Hepatocyte (in vitro differentiated cells): Measurements from ENCODE around the gene MRPS18B. TPM values are rescaled to one million over a fixed set of nuclear protein-coding genes. Genes with fewer than 3 reads are reported as not detected.
A peak's percentile ranks its signal among the peaks of the same experiment; 100 is the strongest.

Source experiments
- DNase-seq: peaks from one replicate; pipeline ENCODE4 v3.0.0-alpha.2; 2016; ENCODE audit warnings: low spot score
- H2AFZ ChIP-seq: fragments of 200-600 bp; sonication (generic); 2 replicates; pipeline ENCODE4 v1.6.0; 2016; ENCODE audit warnings: antibody characterized with exemption, mild to moderate bottlenecking
- H3K27ac ChIP-seq: fragments of 200-600 bp; sonication (generic); 2 replicates; pipeline ENCODE4 v1.5.1; 2016; ENCODE audit warnings: mild to moderate bottlenecking
- H3K27me3 ChIP-seq: fragments of 200-600 bp; sonication (generic); 2 replicates; pipeline ENCODE4 v1.6.1; 2016
- H3K36me3 ChIP-seq: fragments of 200-600 bp; sonication (generic); replicated peaks from 2 replicates; pipeline ENCODE4 v1.5.1; 2016; ENCODE audit warnings: low read depth; ENCODE audit not compliant: insufficient read depth
- H3K4me1 ChIP-seq: fragments of 200-600 bp; sonication (generic); 2 replicates; pipeline ENCODE4 v1.5.1; 2016; ENCODE audit warnings: mild to moderate bottlenecking, moderate library complexity; ENCODE audit not compliant: insufficient read depth
- H3K4me2 ChIP-seq: fragments of 200-600 bp; sonication (generic); 2 replicates; pipeline ENCODE4 v1.6.0; 2016
- H3K4me3 ChIP-seq: fragments of 200-600 bp; sonication (generic); 2 replicates; pipeline ENCODE4 v1.5.1; 2016; ENCODE audit warnings: mild to moderate bottlenecking
- H3K79me2 ChIP-seq: fragments of 200-600 bp; sonication (generic); 2 replicates; pipeline ENCODE4 v1.6.0; 2017; ENCODE audit warnings: mild to moderate bottlenecking
- H3K9me2 ChIP-seq: fragments of 200-600 bp; sonication (generic); replicated peaks from 2 replicates; pipeline ENCODE4 v1.6.0; 2017; ENCODE audit warnings: mild to moderate bottlenecking; ENCODE audit not compliant: insufficient read depth
- H3K9me3 ChIP-seq: fragments of 200-600 bp; sonication (generic); 2 replicates; pipeline ENCODE4 v1.5.1; 2016; ENCODE audit warnings: low read depth, mild to moderate bottlenecking
- H4K20me1 ChIP-seq: fragments of 200-600 bp; sonication (generic); 2 replicates; pipeline ENCODE4 v1.6.0; 2016; ENCODE audit warnings: mild to moderate bottlenecking; ENCODE audit not compliant: insufficient read depth, poor library complexity, severe bottlenecking
- EZH2 ChIP-seq: fragments of 200-600 bp; sonication (generic); IDR thresholded peaks from 2 replicates; pipeline ENCODE4 v1.6.1; 2016; ENCODE audit warnings: antibody characterized with exemption, mild to moderate bottlenecking, borderline replicate concordance
- EZH2phosphoT487 ChIP-seq: fragments of 200-600 bp; sonication (generic); IDR thresholded peaks from one replicate; pipeline ENCODE4 v1.6.1; 2018; ENCODE audit warnings: antibody characterized with exemption, mild to moderate bottlenecking, low read depth, moderate library complexity; ENCODE audit not compliant: unreplicated experiment, severe bottlenecking
- WGBS: methylation state at CpG from one replicate; pipeline ENCODE4 v1.1.6; 2016; ENCODE audit warnings: low lambda C conversion rate; ENCODE audit errors: missing lambda C conversion rate; 5-methylcytosine and 5-hydroxymethylcytosine counted together
- polyA plus RNA-seq: library from polyadenylated mRNA; unstranded; fragments of >200 nt; fragmentation: Nextera tagmentation; extraction: Ambion mirVana; gene quantifications from 2 replicates; pipeline ENCODE4 v1.2.1, GENCODE V29; 2016
- total RNA-seq: library from RNA; depleted of rRNA; stranded (reverse); fragments of >200 nt; gene quantifications from 2 replicates; pipeline ENCODE4 v1.2.3, GENCODE V29; 2014
- TF ChIP-seq, protein P1 (sequence below): fragments of 200-600 bp; sonication (generic); IDR thresholded peaks from 2 replicates; pipeline ENCODE4 v1.5.1; 2016; ENCODE audit warnings: antibody characterized with exemption, mild to moderate bottlenecking; ENCODE audit not compliant: poor library complexity

The MRPS18B gene
- total and polyA plus RNA-seq, 2 experiments from 2014 or later, result 38.7 to 59.4 TPM

DNA sequence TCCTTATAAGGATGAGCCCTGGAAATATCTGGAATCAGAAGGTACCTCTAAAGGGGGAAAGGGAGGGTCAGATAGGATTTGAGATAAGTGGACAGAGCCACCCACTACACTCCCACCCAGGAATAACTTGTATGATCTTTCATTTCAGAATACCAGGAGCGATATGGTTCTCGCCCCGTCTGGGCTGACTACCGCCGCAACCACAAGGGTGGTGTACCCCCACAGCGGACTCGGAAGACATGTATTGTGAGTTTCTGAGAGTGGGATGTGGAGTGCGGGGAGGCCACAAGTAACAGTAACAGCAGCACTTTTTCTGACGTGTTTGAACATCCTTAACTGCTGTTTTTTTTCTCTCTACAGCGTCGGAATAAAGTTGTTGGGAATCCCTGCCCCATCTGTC, 1.9 kb downstream of the MRPS18B start:
- DNase-seq, result no peak
- Histone ChIP-seq H3K4me3 (no peak overlapping the region), H3K4me1 (peaks cover 6% of the 10 kb centered on the region), H2AFZ (no peak overlapping the region), H3K36me3 (peaks cover 6% of the 10 kb centered on the region), H3K4me2 (peak overlapping the region; percentile 81), H3K27ac (peak overlapping the region; percentile 91), H3K9me2 (no peaks in the 10 kb centered on the region), H4K20me1 (peaks cover 2% of the 10 kb centered on the region), H3K27me3 (no peaks in the 10 kb centered on the region), H3K9me3 (no peaks in the 10 kb centered on the region), H3K79me2 (peaks cover 34% of the 10 kb centered on the region)
- TF ChIP-seq EZH2phosphoT487 (no peak), EZH2 (no peak)
- TF ChIP-seq, protein P1, sequence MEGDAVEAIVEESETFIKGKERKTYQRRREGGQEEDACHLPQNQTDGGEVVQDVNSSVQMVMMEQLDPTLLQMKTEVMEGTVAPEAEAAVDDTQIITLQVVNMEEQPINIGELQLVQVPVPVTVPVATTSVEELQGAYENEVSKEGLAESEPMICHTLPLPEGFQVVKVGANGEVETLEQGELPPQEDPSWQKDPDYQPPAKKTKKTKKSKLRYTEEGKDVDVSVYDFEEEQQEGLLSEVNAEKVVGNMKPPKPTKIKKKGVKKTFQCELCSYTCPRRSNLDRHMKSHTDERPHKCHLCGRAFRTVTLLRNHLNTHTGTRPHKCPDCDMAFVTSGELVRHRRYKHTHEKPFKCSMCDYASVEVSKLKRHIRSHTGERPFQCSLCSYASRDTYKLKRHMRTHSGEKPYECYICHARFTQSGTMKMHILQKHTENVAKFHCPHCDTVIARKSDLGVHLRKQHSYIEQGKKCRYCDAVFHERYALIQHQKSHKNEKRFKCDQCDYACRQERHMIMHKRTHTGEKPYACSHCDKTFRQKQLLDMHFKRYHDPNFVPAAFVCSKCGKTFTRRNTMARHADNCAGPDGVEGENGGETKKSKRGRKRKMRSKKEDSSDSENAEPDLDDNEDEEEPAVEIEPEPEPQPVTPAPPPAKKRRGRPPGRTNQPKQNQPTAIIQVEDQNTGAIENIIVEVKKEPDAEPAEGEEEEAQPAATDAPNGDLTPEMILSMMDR, result no peak
- WGBS, result over 99% methylated on average over 11 of the region's 11 CpGs

DNA sequence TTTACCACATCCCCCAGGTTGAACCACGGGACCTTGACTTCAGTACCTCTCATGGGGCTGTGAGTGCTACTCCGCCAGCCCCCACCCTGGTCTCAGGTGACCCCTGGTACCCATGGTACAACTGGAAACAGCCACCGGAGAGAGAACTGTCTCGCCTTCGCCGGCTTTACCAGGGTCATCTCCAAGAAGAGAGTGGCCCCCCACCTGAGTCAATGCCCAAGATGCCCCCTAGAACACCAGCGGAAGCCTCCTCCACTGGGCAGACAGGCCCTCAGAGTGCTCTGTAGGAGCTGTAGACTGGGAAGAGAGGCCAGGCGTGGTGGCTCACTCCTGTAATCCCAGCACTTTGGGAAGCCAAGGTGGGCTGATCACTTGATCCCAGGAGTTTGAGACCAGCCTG, 7.9 kb downstream of the MRPS18B start:
- DNase-seq, result no peak
- Histone ChIP-seq H4K20me1 (no peaks in the 10 kb centered on the region), H3K27me3 (no peaks in the 10 kb centered on the region), H3K4me1 (peaks cover 6% of the 10 kb centered on the region), H3K4me3 (no peak overlapping the region), H3K36me3 (no peaks in the 10 kb centered on the region), H2AFZ (no peak overlapping the region), H3K27ac (peak overlapping the region; percentile 95), H3K9me3 (no peaks in the 10 kb centered on the region), H3K9me2 (no peaks in the 10 kb centered on the region), H3K4me2 (no peak overlapping the region), H3K79me2 (peaks cover 23% of the 10 kb centered on the region)
- 95% methylated on average over 8 of the region's 8 CpGs for WGBS
- TF ChIP-seq EZH2 (no peak), EZH2phosphoT487 (no peak)
- TF ChIP-seq, protein P1, result no peak

DNA sequence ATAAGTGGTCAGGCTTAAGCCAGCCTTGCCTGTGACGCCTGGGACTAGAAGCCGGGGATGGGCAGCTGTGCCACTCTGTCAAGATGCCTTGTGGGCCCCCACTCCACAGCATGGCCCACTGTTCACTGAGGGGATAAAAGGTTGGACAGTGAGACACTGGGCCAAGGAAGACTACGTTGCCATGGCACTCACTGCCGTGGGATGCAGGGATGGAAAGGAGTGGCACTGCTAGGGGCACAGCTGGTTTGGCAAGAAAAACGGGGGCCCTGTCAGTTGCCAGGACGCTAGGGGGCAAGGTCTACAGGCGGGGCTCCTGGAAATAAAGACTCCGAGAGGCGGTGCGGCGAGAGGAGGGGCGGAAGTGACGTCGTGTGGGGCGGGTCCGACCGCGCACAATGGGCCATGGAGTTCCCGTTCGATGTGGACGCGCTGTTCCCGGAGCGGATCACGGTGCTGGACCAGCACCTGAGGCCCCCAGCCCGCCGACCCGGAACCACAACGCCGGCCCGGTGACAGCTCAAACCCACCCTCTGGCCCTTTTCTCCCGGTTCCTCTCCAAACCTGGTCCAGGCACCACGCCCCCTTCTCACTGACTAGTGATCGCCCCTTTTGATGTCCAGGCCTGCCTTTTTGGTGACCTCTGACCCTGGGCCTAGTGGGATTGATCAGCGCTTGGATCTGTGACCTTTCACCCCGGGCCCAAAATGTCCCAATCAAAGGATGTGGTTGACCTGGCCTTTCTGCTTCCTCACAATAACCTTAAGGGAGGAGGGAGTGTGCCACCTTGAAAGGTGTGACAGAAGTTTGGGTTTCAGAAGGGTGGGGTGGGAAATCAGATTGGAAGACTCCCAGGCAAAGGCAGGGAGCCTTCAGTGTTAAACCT, 9.1 kb downstream of the MRPS18B start, which contains the start of gene ATAT1:
Gene ATAT1 (plus strand): TSS at position 391 of the 883 bp plus-strand sequence.
- peak within 1 kb of the TSS; percentile 90 for H3K4me2 ChIP-seq
- no peaks in the 10 kb centered on the region for H3K9me2 ChIP-seq
- peak within 1 kb of the TSS; percentile 59 for H2AFZ ChIP-seq
- no peak for TF ChIP-seq EZH2
- TF ChIP-seq, protein P1, result peak; percentile 46
- DNase-seq, result peak; percentile 93
- no peaks in the 10 kb centered on the region for H3K9me3 ChIP-seq
- WGBS, result 6% methylated on average over 28 of the region's 36 CpGs
- H3K79me2 ChIP-seq, result peaks cover 23% of the 10 kb centered on the region
- H4K20me1 ChIP-seq, result no peaks in the 10 kb centered on the region
- no peaks in the 10 kb centered on the region for H3K36me3 ChIP-seq
- H3K27ac ChIP-seq, result peak within 1 kb of the TSS; percentile 95
- H3K27me3 ChIP-seq, result no peaks in the 10 kb centered on the region
- peaks cover 6% of the 10 kb centered on the region for H3K4me1 ChIP-seq
- H3K4me3 ChIP-seq, result peak within 1 kb of the TSS; percentile 46
